Caco-2 (cell line): Measurements from ENCODE around the gene PHGDH. TPM values are rescaled to one million over a fixed set of nuclear protein-coding genes. Genes with fewer than 3 reads are reported as not detected.

ENCODE experiments used
- BruUV-seq: library from RNA; stranded (reverse); fragments of 400-500 nt; replicated peaks from 2 replicates; lab custom pipeline; 2021; lab: Mats Ljungman, UMichigan
- CTCF ChIA-PET: fragments of 300-600 bp; sonication (Branson Sonifier 250); formaldehyde crosslinking; loops from one replicate; lab custom pipeline; 2022; ENCODE audit warnings: antibody characterized with exemption; lab: Charles Lee
- POLR2A ChIA-PET: fragments of 300-600 bp; sonication (Branson Sonifier 250); formaldehyde crosslinking; loops from one replicate; lab custom pipeline; 2022; ENCODE audit warnings: antibody characterized with exemption; lab: Charles Lee
- DNase-seq, 2 experiments: peaks; one replicate each; pipeline versions ENCODE4 v3.0.0 to v3.0.0-alpha.2; 2020 to 2022
- H3K27me3 ChIP-seq: replicated peaks from 2 replicates; pipeline ENCODE4 v1.6.0; 2011; ENCODE audit warnings: low read length; ENCODE audit not compliant: control insufficient read depth, insufficient read depth
- H3K36me3 ChIP-seq: 2 replicates; pipeline ENCODE4 v1.5.1; 2011; ENCODE audit warnings: low read length; ENCODE audit not compliant: control insufficient read depth, insufficient read depth
- H3K4me1 ChIP-seq: fragments of 250-450 bp; sonication (Bioruptor Pico); 2 replicates; pipeline ENCODE4 v1.5.1; 2020; ENCODE audit warnings: mild to moderate bottlenecking
- H3K4me3 ChIP-seq: 2 replicates; pipeline ENCODE4 v1.5.1; 2011; ENCODE audit warnings: low read depth, mild to moderate bottlenecking, control low read depth, low read length
- H3K9me3 ChIP-seq: fragments of 250-450 bp; sonication (Bioruptor Pico); 2 replicates; pipeline ENCODE4 v1.5.1; 2020; ENCODE audit warnings: mild to moderate bottlenecking, moderate library complexity
- H3K27ac Mint-ChIP-seq: one replicate; pipeline ENCODE4 v1.8.0; 2022; ENCODE audit warnings: mixed read lengths; ENCODE audit not compliant: unreplicated experiment
- H3K27me3 Mint-ChIP-seq: one replicate; pipeline ENCODE4 v1.8.0; 2022; ENCODE audit warnings: mixed read lengths; ENCODE audit not compliant: insufficient read depth, unreplicated experiment
- H3K36me3 Mint-ChIP-seq: one replicate; pipeline ENCODE4 v1.8.0; 2022; ENCODE audit warnings: mild to moderate bottlenecking, mixed read lengths; ENCODE audit not compliant: insufficient read depth, unreplicated experiment
- H3K4me1 Mint-ChIP-seq: one replicate; pipeline ENCODE4 v1.8.0; 2022; ENCODE audit warnings: low read depth, mixed read lengths; ENCODE audit not compliant: unreplicated experiment
- H3K4me3 Mint-ChIP-seq: one replicate; pipeline ENCODE4 v1.8.0; 2022; ENCODE audit warnings: mild to moderate bottlenecking, moderate library complexity, mixed read lengths; ENCODE audit not compliant: unreplicated experiment
- H3K9me3 Mint-ChIP-seq: one replicate; pipeline ENCODE4 v1.8.0; 2022; ENCODE audit warnings: mixed read lengths; ENCODE audit not compliant: unreplicated experiment
- CTCF ChIP-seq, 2 experiments: fragments of 200-600 bp in 1 of 2; IDR thresholded peaks; 1 replicate in 1 of 2; 2 replicates in 1 of 2; pipeline versions ENCODE4 v1.5.1 to v1.8.0; 2011 to 2022; ENCODE audit warnings: antibody characterized with exemption in 1 of 2, control low read depth in 1 of 2, inconsistent platforms in 1 of 2, low read depth in 1 of 2, low read length in 1 of 2, mild to moderate bottlenecking in 1 of 2, moderate library complexity in 1 of 2; ENCODE audit not compliant: insufficient read depth in 1 of 2, severe bottlenecking in 1 of 2, unreplicated experiment in 1 of 2
- intact Hi-C: fragments of 100-400 bp; cut with micrococcal nuclease; formaldehyde crosslinking; loops from one replicate; pipeline ENCODE4 v1.10.0; 2022; ENCODE audit not compliant: unreplicated experiment
- total RNA-seq: library from RNA; stranded (reverse); gene quantifications from 2 replicates; pipeline ENCODE4 v1.2.3, GENCODE V29; 2022

The PHGDH gene
- total RNA-seq, 1 experiment from 2014 or later: 410 TPM

DNA sequence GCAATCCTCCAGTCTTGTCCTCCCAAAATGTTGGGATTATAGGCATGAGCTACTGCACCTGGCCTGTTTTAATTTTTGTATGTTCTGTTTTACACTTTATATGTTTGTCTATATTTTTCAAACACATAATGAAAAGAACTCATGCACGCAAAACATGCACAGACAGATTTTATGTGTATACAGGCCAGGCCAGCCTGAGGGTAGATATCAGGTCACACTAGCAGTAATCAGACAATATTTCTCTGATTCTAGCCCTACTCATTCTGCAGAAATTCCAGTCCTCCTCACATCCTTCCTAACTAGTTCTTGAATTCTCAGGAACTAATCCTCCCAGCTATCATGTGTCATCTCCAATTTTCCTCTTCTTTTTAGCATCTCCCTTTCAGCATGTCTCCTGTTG, 27.8 kb upstream of the PHGDH start:
- no peaks in the 10 kb centered on the region for H3K36me3 ChIP-seq
- peaks cover 2% of the 10 kb centered on the region for H3K27me3 Mint-ChIP-seq
- H3K9me3 Mint-ChIP-seq: no peaks in the 10 kb centered on the region
- H3K4me3 Mint-ChIP-seq: no peak overlapping the region
- BruUV-seq: no TSS peak
- intact Hi-C loops: no loop called here
- H3K27ac Mint-ChIP-seq: no peak overlapping the region
- no peak overlapping the region for H3K4me3 ChIP-seq
- H3K4me1 ChIP-seq: peaks cover 4% of the 10 kb centered on the region; the same call in 1 of the 2 replicates
- no peak for DNase-seq
- H3K9me3 ChIP-seq: no peaks in the 10 kb centered on the region
- ChIA-PET POLR2A (no interaction called here), CTCF (no interaction called here)
- H3K27me3 ChIP-seq: no peaks in the 10 kb centered on the region
- TF ChIP-seq CTCF (IDR thresholded peaks at IDR 0.05; ENCODE audit: insufficient read depth in 1 of 2, low read depth in 1 of 2, low read length in 1 of 2, severe bottlenecking in 1 of 2, unreplicated experiment in 1 of 2): no peak
- no peaks in the 10 kb centered on the region for H3K36me3 Mint-ChIP-seq
- peaks cover 19% of the 10 kb centered on the region for H3K4me1 Mint-ChIP-seq

- DNase-seq: no peak
- H3K27ac Mint-ChIP-seq: no peak overlapping the region
- Histone ChIP-seq H3K9me3 (no peaks in the 10 kb centered on the region), H3K4me3 (no peak overlapping the region), H3K4me1 (peaks cover 4% of the 10 kb centered on the region; the same call in 1 of the 2 replicates), H3K27me3 (no peaks in the 10 kb centered on the region), H3K36me3 (no peaks in the 10 kb centered on the region)
- CTCF ChIA-PET: no interaction called here
- BruUV-seq: no TSS peak
- POLR2A ChIA-PET: interaction anchor here (0.8 kb wide), 1 partner anchor 25 kb away, joined by 4 read pairs; the partner anchor contains the start of gene PHGDH
- H3K27me3 Mint-ChIP-seq: peaks cover 2% of the 10 kb centered on the region
- TF ChIP-seq CTCF (IDR thresholded peaks at IDR 0.05; ENCODE audit: insufficient read depth in 1 of 2, low read depth in 1 of 2, low read length in 1 of 2, severe bottlenecking in 1 of 2, unreplicated experiment in 1 of 2): no peak
- no peaks in the 10 kb centered on the region for H3K36me3 Mint-ChIP-seq
- no peak overlapping the region for H3K4me3 Mint-ChIP-seq
- no peaks in the 10 kb centered on the region for H3K9me3 Mint-ChIP-seq
- intact Hi-C loops: no loop called here
- H3K4me1 Mint-ChIP-seq: peaks cover 20% of the 10 kb centered on the region
Observed at GRCh38 chr1:119686661-119687060, 25.1 kb upstream of the PHGDH start.

DNA sequence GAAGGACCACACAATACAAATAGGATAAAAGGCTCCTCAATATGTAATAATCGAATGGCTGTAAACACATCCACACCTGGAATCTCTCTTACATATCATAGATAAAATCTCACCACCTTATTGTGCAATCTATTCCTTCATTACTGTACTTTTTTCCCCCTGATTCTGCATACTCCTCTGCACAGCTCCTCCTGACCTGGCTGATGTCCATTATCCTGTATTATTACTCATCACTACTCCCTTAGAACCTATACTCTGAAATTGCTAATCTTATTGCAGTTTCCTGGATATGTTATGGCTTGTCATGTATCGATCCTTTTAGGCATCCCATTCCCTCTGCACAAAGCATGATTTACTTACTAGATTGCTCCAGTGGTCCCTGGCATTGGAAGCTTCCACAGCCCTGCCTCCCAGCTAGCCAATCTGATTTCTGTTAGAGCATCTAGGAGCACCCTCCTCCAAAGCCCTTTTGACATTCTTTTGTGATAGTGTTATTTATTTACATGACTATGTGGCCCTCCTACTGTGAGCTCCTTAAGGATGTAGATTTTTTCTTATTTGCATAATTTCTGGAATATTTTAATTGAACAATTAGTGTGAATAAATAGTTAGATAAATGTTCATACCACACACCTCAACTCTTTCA, 24.2 kb upstream of the PHGDH start:
- Mint-ChIP-seq H3K4me3 (no peak overlapping the region), H3K9me3 (no peaks in the 10 kb centered on the region), H3K4me1 (peaks cover 20% of the 10 kb centered on the region), H3K27ac (no peak overlapping the region), H3K27me3 (peaks cover 2% of the 10 kb centered on the region), H3K36me3 (no peaks in the 10 kb centered on the region)
- Histone ChIP-seq H3K9me3 (no peaks in the 10 kb centered on the region), H3K4me1 (peaks cover 4% of the 10 kb centered on the region; the same call in 1 of the 2 replicates), H3K4me3 (no peak overlapping the region), H3K36me3 (no peaks in the 10 kb centered on the region), H3K27me3 (no peaks in the 10 kb centered on the region)
- no TSS peak for BruUV-seq
- no peak for TF ChIP-seq CTCF (IDR thresholded peaks at IDR 0.05; ENCODE audit: insufficient read depth in 1 of 2, low read depth in 1 of 2, low read length in 1 of 2, severe bottlenecking in 1 of 2, unreplicated experiment in 1 of 2)
- DNase-seq: no peak
- intact Hi-C loops: no loop called here
- ChIA-PET POLR2A (interaction anchor here (0.8 kb wide), 1 partner anchor 24 kb away, joined by 4 read pairs; the partner anchor contains the start of gene PHGDH), CTCF (no interaction called here)
